T-cell (primary cell): ENCODE measurements around the gene DOCK4. TPM values are rescaled to one million over a fixed set of nuclear protein-coding genes. Genes with fewer than 3 reads are reported as not detected.
A peak's percentile ranks its signal among the peaks of the same experiment; 100 is the strongest.

Source experiments
- ATAC-seq, 4 experiments: fragments of 200-7000 bp in 3 of 4; fragments of 150-1000 bp in 1 of 4; cut with Tn5 transposase; replicated peaks in 1 of 4; 1 replicate in 3 of 4; 2 replicates in 1 of 4; pipeline ENCODE4 v1.10.0; 2021; ENCODE audit warnings: moderate library complexity in 3 of 4, mild to moderate bottlenecking in 2 of 4, moderate number of reproducible peaks in 1 of 4
- CTCF ChIA-PET, 2 donors: fragments of 300-600 bp; sonication (Branson Sonifier 250); formaldehyde crosslinking; loops; one replicate each; lab custom pipeline; 2022; ENCODE audit warnings: antibody characterized with exemption in 2 of 2; lab: Charles Lee
- POLR2A ChIA-PET, 2 donors: fragments of 300-600 bp; sonication (Branson Sonifier 250); formaldehyde crosslinking; loops; one replicate each; lab custom pipeline; 2022; ENCODE audit warnings: antibody characterized with exemption in 2 of 2; lab: Charles Lee
- DNase-seq, 35 experiments: peaks; one replicate each; pipeline versions ENCODE4 v3.0.0 to v3.0.0-alpha.2; 2013 to 2023
- H3K27ac ChIP-seq: one replicate; pipeline ENCODE4 v1.5.1; 2013; ENCODE audit warnings: low read length
- H3K27me3 ChIP-seq, 2 experiments: replicated peaks in 1 of 2; 1 replicate in 1 of 2; 2 replicates in 1 of 2; pipeline versions ENCODE4 v1.6.1 to v1.7.0; 2013; ENCODE audit warnings: low read length in 1 of 2, mixed read lengths in 1 of 2; ENCODE audit not compliant: control insufficient read depth in 2 of 2, insufficient read depth in 2 of 2; ENCODE audit errors: extremely low read depth in 1 of 2
- H3K36me3 ChIP-seq, 2 donors: 1 replicate in 1 of 2; 2 replicates in 1 of 2; pipeline versions ENCODE4 v1.6.1 to v1.7.0; 2013; ENCODE audit warnings: low read length in 1 of 2; ENCODE audit not compliant: control insufficient read depth in 2 of 2, insufficient read depth in 1 of 2; ENCODE audit errors: extremely low read depth in 1 of 2
- H3K4me1 ChIP-seq, 2 experiments: 1 replicate in 1 of 2; 2 replicates in 1 of 2; pipeline versions ENCODE4 v1.6.1 to v1.7.0; 2013; ENCODE audit warnings: low read length in 2 of 2, mixed read lengths in 1 of 2; ENCODE audit not compliant: insufficient read depth in 2 of 2, control insufficient read depth in 1 of 2; ENCODE audit errors: extremely low read depth in 1 of 2
- H3K4me3 ChIP-seq, 2 donors: 1 replicate in 1 of 2; 2 replicates in 1 of 2; pipeline versions ENCODE4 v1.5.1 to v1.7.0; 2013; ENCODE audit warnings: mild to moderate bottlenecking in 2 of 2, low read length in 1 of 2, moderate library complexity in 1 of 2; ENCODE audit not compliant: control insufficient read depth in 1 of 2; ENCODE audit errors: extremely low read depth in 1 of 2
- H3K9me3 ChIP-seq: 2 replicates; pipeline ENCODE4 v1.7.0; 2013
- H3K27ac Mint-ChIP-seq, 2 donors: one replicate each; pipeline ENCODE4 v1.8.0; 2020 to 2021; ENCODE audit warnings: mild to moderate bottlenecking in 2 of 2, mixed read lengths in 2 of 2
- H3K27me3 Mint-ChIP-seq, 2 donors: one replicate each; pipeline ENCODE4 v1.8.0; 2021 to 2022; ENCODE audit warnings: mixed read lengths in 2 of 2
- H3K36me3 Mint-ChIP-seq: one replicate; pipeline ENCODE4 v1.8.0; 2021; ENCODE audit warnings: mixed read lengths
- H3K4me1 Mint-ChIP-seq, 3 donors: one replicate each; pipeline ENCODE4 v1.8.0; 2020 to 2022; ENCODE audit warnings: mixed read lengths in 3 of 3, mild to moderate bottlenecking in 1 of 3
- H3K4me3 Mint-ChIP-seq, 3 donors: one replicate each; pipeline ENCODE4 v1.8.0; 2020 to 2022; ENCODE audit warnings: mild to moderate bottlenecking in 3 of 3, mixed read lengths in 3 of 3, moderate library complexity in 3 of 3
- H3K9me3 Mint-ChIP-seq, 3 donors: one replicate each; pipeline ENCODE4 v1.8.0; 2020 to 2022; ENCODE audit warnings: mixed read lengths in 3 of 3
- WGBS: methylation state at CpG from one replicate; pipeline ENCODE4 v1.1.5; 2013; ENCODE audit warnings: missing lambda C conversion rate; ENCODE audit not compliant: insufficient coverage; 5-methylcytosine and 5-hydroxymethylcytosine counted together
- total RNA-seq, 35 experiments: library from RNA in 6 of 35; stranded (reverse) in 6 of 35; fragments of 120-200 nt in 1 of 35; gene quantifications; one replicate each; pipeline versions ENCODE4 v1.2.1 to v1.2.4 and lab custom pipeline; 2013 to 2026

The DOCK4 gene
- total RNA-seq, 5 donors from 2014 or later (not counting 1 experiment from before 2014, with no cell fraction given): 0.35 to 1.4 (median 0.85) TPM

- peaks cover 5 to 12% of the 10 kb centered on the region in 2 donors for H3K27me3 Mint-ChIP-seq
- WGBS: 95% methylated on average over 3 of the region's 5 CpGs
- CTCF ChIA-PET: no interaction called here
These were observed 447.9 kb downstream of the DOCK4 start for GRCh38 chr7:111758332-111758731.

GRCh38 chr7:111756687-111757178 lies 449.5 kb downstream of the DOCK4 start:
- Histone ChIP-seq H3K4me1 (no peaks in the 10 kb centered on the region), H3K9me3 (no peaks in the 10 kb centered on the region), H3K27me3 (peaks cover 0 to 2% of the 10 kb centered on the region in 2 experiments), H3K36me3 (no peaks in the 10 kb centered on the region), H3K27ac (no peak overlapping the region), H3K4me3 (no peak overlapping the region)
- DNase-seq: no peak
- POLR2A ChIA-PET: interaction anchor here in 1 of 2 donors (0.7 kb wide), 1 partner anchor 1916 kb away, joined by 3 read pairs; no protein-coding TSS in a partner anchor
- 83% methylated on average over 11 of the region's 11 CpGs for WGBS
- Mint-ChIP-seq H3K27me3 (peaks cover 5 to 12% of the 10 kb centered on the region in 2 donors), H3K4me1 (no peaks in the 10 kb centered on the region), H3K27ac (no peak overlapping the region), H3K36me3 (no peaks in the 10 kb centered on the region), H3K9me3 (no peaks in the 10 kb centered on the region), H3K4me3 (no peak overlapping the region)
- CTCF ChIA-PET: interaction anchor here in 1 of 2 donors (0.5 to 0.9 kb wide), 2 partner anchors 740 to 1767 kb away, joined by 3 read pairs; no protein-coding TSS in a partner anchor
- no peak for ATAC-seq

More at GRCh38 chr7:111758332-111758731, 447.9 kb downstream of the DOCK4 start:
- POLR2A ChIA-PET: no interaction called here
- ATAC-seq (no peak), DNase-seq (no peak)
- Histone ChIP-seq H3K4me1 (no peaks in the 10 kb centered on the region), H3K36me3 (no peaks in the 10 kb centered on the region), H3K27ac (no peak overlapping the region), H3K9me3 (no peaks in the 10 kb centered on the region), H3K4me3 (no peak overlapping the region), H3K27me3 (peaks cover 0 to 2% of the 10 kb centered on the region in 2 experiments)
- Mint-ChIP-seq H3K4me3 (no peak overlapping the region), H3K4me1 (no peaks in the 10 kb centered on the region), H3K9me3 (no peaks in the 10 kb centered on the region), H3K27ac (no peak overlapping the region), H3K36me3 (no peaks in the 10 kb centered on the region)

GRCh38 chr7:111755383-111755782 lies 450.8 kb downstream of the DOCK4 start:
- Mint-ChIP-seq H3K4me1 (no peaks in the 10 kb centered on the region), H3K27me3 (peaks cover 5 to 12% of the 10 kb centered on the region in 2 donors), H3K36me3 (no peaks in the 10 kb centered on the region), H3K27ac (no peak overlapping the region), H3K4me3 (no peak overlapping the region), H3K9me3 (no peaks in the 10 kb centered on the region)
- ATAC-seq (no peak), DNase-seq (no peak)
- ChIA-PET POLR2A (no interaction called here), CTCF (no interaction called here)
- Histone ChIP-seq H3K27me3 (peaks cover 0 to 2% of the 10 kb centered on the region in 2 experiments), H3K4me1 (no peaks in the 10 kb centered on the region), H3K36me3 (no peaks in the 10 kb centered on the region), H3K27ac (no peak overlapping the region), H3K4me3 (no peak overlapping the region), H3K9me3 (no peaks in the 10 kb centered on the region)
- WGBS: 86% methylated on average over 4 of the region's 6 CpGs

- no peaks in the 10 kb centered on the region for H3K36me3 Mint-ChIP-seq
- Histone ChIP-seq H3K4me1 (no peaks in the 10 kb centered on the region), H3K27ac (no peak overlapping the region), H3K9me3 (no peaks in the 10 kb centered on the region), H3K4me3 (no peak overlapping the region), H3K36me3 (no peaks in the 10 kb centered on the region), H3K27me3 (peaks cover 0 to 2% of the 10 kb centered on the region in 2 experiments)
- no peak overlapping the region for H3K4me3 Mint-ChIP-seq
- no peak overlapping the region for H3K27ac Mint-ChIP-seq
- no peak for ATAC-seq
- DNase-seq: no peak
- no peaks in the 10 kb centered on the region for H3K4me1 Mint-ChIP-seq
- WGBS: 100% methylated on average over 2 of the region's 3 CpGs
- H3K9me3 Mint-ChIP-seq: no peaks in the 10 kb centered on the region
- CTCF ChIA-PET: interaction anchor here (0.6 to 2.2 kb wide), 6 partner anchors 12 to 796 kb away, joined by 3 to 6 read pairs (median 6); no protein-coding TSS in a partner anchor
- POLR2A ChIA-PET: interaction anchor here in 1 of 2 donors (0.6 kb wide), 1 partner anchor 435 kb away, joined by 3 read pairs; no protein-coding TSS in a partner anchor
- H3K27me3 Mint-ChIP-seq: peaks cover 5 to 12% of the 10 kb centered on the region in 2 donors
These were observed 452.2 kb downstream of the DOCK4 start for GRCh38 chr7:111753968-111754367.

- H3K27ac ChIP-seq: no peak overlapping the region
- no peak overlapping the region for H3K27ac Mint-ChIP-seq
- H3K4me3 Mint-ChIP-seq: no peak overlapping the region
- peak in 3 of 4 experiments; percentile 32 to 57 (median 40) for ATAC-seq
- peaks cover 12% of the 10 kb centered on the region in 2 donors for H3K27me3 Mint-ChIP-seq
- no peaks in the 10 kb centered on the region for H3K4me1 ChIP-seq
- no peaks in the 10 kb centered on the region for H3K4me1 Mint-ChIP-seq
- 4% methylated on average over 3 of the region's 4 CpGs for WGBS
- no peak overlapping the region for H3K4me3 ChIP-seq
- CTCF ChIA-PET: interaction anchor here (0.6 to 2.2 kb wide), 8 partner anchors 8 to 745 kb away, joined by 3 to 6 read pairs (median 3); no protein-coding TSS in a partner anchor
- no peaks in the 10 kb centered on the region for H3K36me3 ChIP-seq
- H3K9me3 Mint-ChIP-seq: no peaks in the 10 kb centered on the region
- H3K9me3 ChIP-seq: no peaks in the 10 kb centered on the region
- peaks cover 0 to 2% of the 10 kb centered on the region in 2 experiments for H3K27me3 ChIP-seq
- DNase-seq: peak in 31 of 35 experiments; percentile 21 to 63 (median 39)
- POLR2A ChIA-PET: interaction anchor here in 1 of 2 donors (0.6 to 0.7 kb wide), 2 partner anchors 447 to 848 kb away, joined by 4 to 7 read pairs; no protein-coding TSS in a partner anchor
- no peaks in the 10 kb centered on the region for H3K36me3 Mint-ChIP-seq
These were observed 454.1 kb downstream of the DOCK4 start for GRCh38 chr7:111752022-111752582.

- Mint-ChIP-seq H3K4me1 (no peaks in the 10 kb centered on the region), H3K4me3 (no peak overlapping the region), H3K27me3 (peaks cover 7 to 11% of the 10 kb centered on the region in 2 donors), H3K27ac (no peak overlapping the region), H3K36me3 (no peaks in the 10 kb centered on the region), H3K9me3 (no peaks in the 10 kb centered on the region)
- ATAC-seq: no peak
- Histone ChIP-seq H3K4me1 (no peaks in the 10 kb centered on the region), H3K36me3 (no peaks in the 10 kb centered on the region), H3K27ac (no peak overlapping the region), H3K27me3 (no peaks in the 10 kb centered on the region), H3K4me3 (no peak overlapping the region), H3K9me3 (no peaks in the 10 kb centered on the region)
- no CpG with 5 or more reads among the region's 2 CpGs for WGBS
- DNase-seq: no peak
- POLR2A ChIA-PET: no interaction called here
- CTCF ChIA-PET: no interaction called here
These were observed 455.3 kb downstream of the DOCK4 start for GRCh38 chr7:111750878-111751277.
